SK-N-SH treated with all-trans-retinoic acid at 6 μM for 48 hours (cell line): Measurements from ENCODE around the gene SPTBN4.
"Not testable (repeated sequence)": the region's sequence is repeated elsewhere in the genome, so short reads cannot be mapped to it uniquely, and the experiment has no call there.

Experiments used
- ESRRG ChIP-seq: fragments of 250-450 bp; sonication (Bioruptor Pico); IDR thresholded peaks from 2 replicates; pipeline ENCODE4 v1.6.1; 2021; ENCODE audit warnings: mild to moderate bottlenecking
- ISL1 ChIP-seq: fragments of 250-450 bp; sonication (Bioruptor Pico); IDR thresholded peaks from 2 replicates; pipeline ENCODE4 v2.1.2; 2022; ENCODE audit warnings: mild to moderate bottlenecking, moderate library complexity
- PATZ1 ChIP-seq: fragments of 250-450 bp; sonication (Bioruptor Pico); IDR thresholded peaks from 2 replicates; pipeline ENCODE4 v1.8.0; 2020; ENCODE audit warnings: mild to moderate bottlenecking, moderate library complexity, borderline replicate concordance
- RARB ChIP-seq: fragments of 250-450 bp; sonication (Bioruptor Pico); IDR thresholded peaks from 2 replicates; pipeline ENCODE4 v1.8.0; 2021; ENCODE audit warnings: mild to moderate bottlenecking, moderate library complexity
- SNAI2 ChIP-seq: fragments of 250-450 bp; sonication (Bioruptor Pico); IDR thresholded peaks from 2 replicates; pipeline ENCODE4 v1.5.0; 2020; ENCODE audit warnings: mild to moderate bottlenecking, moderate library complexity
- ZC3H10 ChIP-seq: fragments of 250-450 bp; sonication (Bioruptor Pico); IDR thresholded peaks from 2 replicates; pipeline ENCODE4 v1.5.1; 2021; ENCODE audit warnings: mild to moderate bottlenecking, moderate library complexity
- ZFP3 ChIP-seq: fragments of 250-450 bp; sonication (Bioruptor Pico); IDR thresholded peaks from 2 replicates; pipeline ENCODE4 v1.5.0; 2020; ENCODE audit warnings: mild to moderate bottlenecking, moderate library complexity
- ZFP30 ChIP-seq: fragments of 450-650 bp; formaldehyde crosslinking; IDR thresholded peaks from 2 replicates; pipeline ENCODE4 v1.5.0; 2022; ENCODE audit warnings: mild to moderate bottlenecking, moderate library complexity

- TF ChIP-seq RARB (CRISPR knock-in tag); ZFP30 (CRISPR knock-in tag); ISL1; ZC3H10; ZFP3 (CRISPR knock-in tag); PATZ1 (CRISPR knock-in tag); SNAI2; ESRRG (CRISPR knock-in tag): not testable (repeated sequence)
Observed at GRCh38 chr19:40430242-40430641, 36.6 kb upstream of the SPTBN4 start.
